Measurements from ENCODE around the gene ENPP4. TPM values are rescaled to one million over a fixed set of nuclear protein-coding genes. Genes with fewer than 3 reads are reported as not detected.

ENPP4 gene
- total RNA-seq, 6 donors from 2014 or later = 10.5 to 45.7 (median 24.3) TPM

GRCh38 chr6:46186583-46186982 is 56.8 kb downstream of the ENPP4 start:
- Histone ChIP-seq H3K4me3 (no peak overlapping the region), H3K9me3 (no peaks in the 10 kb centered on the region), H3K36me3 (no peaks in the 10 kb centered on the region), H3K27ac (no peak overlapping the region), H3K27me3 (no peaks in the 10 kb centered on the region), H3K4me1 (no peaks in the 10 kb centered on the region)
- 67 to 78% methylated on average over 1 of the region's 1 CpG for WGBS, 2 donors
- ATAC-seq (ENCODE audit: low FRiP score in 2 of 2) = no peak
- no peak for DNase-seq
- no peak for TF ChIP-seq EP300 (IDR thresholded peaks at IDR 0.05)

- H3K4me1 ChIP-seq = no peaks in the 10 kb centered on the region
- no peak overlapping the region for H3K4me3 ChIP-seq
- H3K36me3 ChIP-seq = no peaks in the 10 kb centered on the region
- DNase-seq (no peak), ATAC-seq (ENCODE audit: low FRiP score in 2 of 2) (no peak)
- 94 to 95% methylated on average over 4 of the region's 4 CpGs for WGBS, 2 donors
- no peaks in the 10 kb centered on the region for H3K9me3 ChIP-seq
- H3K27me3 ChIP-seq = no peaks in the 10 kb centered on the region
- no peak overlapping the region for H3K27ac ChIP-seq
- no peak for TF ChIP-seq POLR2A (IDR thresholded peaks at IDR 0.05)
- TF ChIP-seq POLR2AphosphoS5 (IDR thresholded peaks at IDR 0.05) = no peak
- TF ChIP-seq CTCF (IDR thresholded peaks at IDR 0.05) = no peak
- no peak for TF ChIP-seq EP300 (IDR thresholded peaks at IDR 0.05)
These were observed 59.9 kb downstream of the ENPP4 start for GRCh38 chr6:46189726-46190125.

GRCh38 chr6:46190889-46191288 is 61.1 kb downstream of the ENPP4 start:
- WGBS, 2 donors = 86 to 91% methylated on average over 4 of the region's 4 CpGs
- Histone ChIP-seq H3K27me3 (no peaks in the 10 kb centered on the region), H3K36me3 (no peaks in the 10 kb centered on the region), H3K4me1 (no peaks in the 10 kb centered on the region), H3K9me3 (no peaks in the 10 kb centered on the region), H3K4me3 (no peak overlapping the region), H3K27ac (no peak overlapping the region)
- ATAC-seq (ENCODE audit: low FRiP score in 2 of 2) = no peak
- no peak for DNase-seq
- no peak for TF ChIP-seq CTCF (IDR thresholded peaks at IDR 0.05)
- no peak for TF ChIP-seq EP300 (IDR thresholded peaks at IDR 0.05)
- no peak for TF ChIP-seq POLR2AphosphoS5 (IDR thresholded peaks at IDR 0.05)
- TF ChIP-seq POLR2A (IDR thresholded peaks at IDR 0.05) = no peak

GRCh38 chr6:46191961-46192360 is 62.2 kb downstream of the ENPP4 start:
- no peaks in the 10 kb centered on the region for H3K36me3 ChIP-seq
- H3K27me3 ChIP-seq = no peaks in the 10 kb centered on the region
- no peaks in the 10 kb centered on the region for H3K9me3 ChIP-seq
- DNase-seq (no peak), ATAC-seq (ENCODE audit: low FRiP score in 2 of 2) (no peak)
- 67 to 80% methylated on average over 1 of the region's 1 CpG for WGBS, 2 donors
- TF ChIP-seq POLR2A (IDR thresholded peaks at IDR 0.05) = no peak
- H3K27ac ChIP-seq = no peak overlapping the region
- no peak overlapping the region for H3K4me3 ChIP-seq
- no peaks in the 10 kb centered on the region for H3K4me1 ChIP-seq

Other genes with a start within 250 kb of the ENPP4 start
- gene CLIC5, start 114.1 kb upstream of the ENPP4 start, total RNA-seq = 100 to 1,000 TPM; 110 to 197 (median 138) TPM
- 10 to 100 TPM in 2 of 6 donors, 1 to 10 TPM in 4; 2.7 to 21.0 (median 7.8) TPM for gene ENPP5, start 41.0 kb downstream of the ENPP4 start, total RNA-seq